UCSD-AML1 (cell line): ENCODE data around the gene CCDC81.
A peak's percentile ranks its signal among the peaks of the same experiment; 100 is the strongest.
"Not testable (repeated sequence)": the region's sequence is repeated elsewhere in the genome, so short reads cannot be mapped to it uniquely, and the experiment has no call there.

ENCODE experiments used
- DNase-seq: peaks from one replicate; lab custom pipeline; 2025; ENCODE audit not compliant: unreplicated experiment; lab: John Stamatoyannopoulos, UW

The CCDC81 gene

GRCh38 chr11:86386746-86387145, 12.1 kb downstream of the CCDC81 start:
- DNase-seq = no peak

DNA sequence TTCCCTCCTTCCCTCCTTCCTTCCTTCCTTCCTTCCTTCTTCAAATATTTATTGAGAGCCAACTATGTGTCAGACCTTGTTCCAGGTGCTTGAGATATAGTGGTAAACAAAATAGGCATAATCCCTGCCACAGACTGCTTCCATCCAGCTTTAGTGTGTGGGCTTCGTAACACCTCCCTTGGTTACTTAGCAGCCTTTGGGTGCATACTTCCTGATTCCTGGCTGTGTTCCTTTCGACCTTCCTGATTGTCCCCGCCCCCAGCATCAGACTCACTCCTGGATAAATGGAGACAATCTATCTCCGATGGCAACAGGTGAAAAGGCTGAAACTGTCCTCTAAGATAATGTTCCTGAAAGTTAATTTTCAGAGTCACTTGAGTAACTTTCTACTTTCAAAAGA, 13.5 kb downstream of the CCDC81 start:
- DNase-seq = no peak

DNA sequence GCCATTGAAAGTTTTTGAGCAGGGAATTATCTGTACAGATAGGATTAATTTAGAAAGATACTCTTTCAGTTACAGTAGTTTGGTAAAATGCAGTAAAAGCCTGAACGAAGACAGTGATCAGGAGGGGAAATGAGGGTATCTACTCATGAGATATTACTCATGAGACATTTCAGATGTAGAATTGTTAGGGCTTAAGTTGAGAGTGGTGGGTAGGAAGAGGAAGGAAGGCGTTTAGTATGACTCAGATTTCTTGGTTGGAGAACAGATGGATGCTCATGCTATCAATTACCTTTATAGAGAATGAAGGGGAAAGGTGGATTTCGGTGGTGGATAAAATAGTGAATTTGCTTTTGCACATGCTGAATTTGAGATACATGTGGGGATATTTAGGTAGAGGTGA, 15.8 kb downstream of the CCDC81 start:
- DNase-seq = no peak

- DNase-seq = peak; percentile 12
Observed at GRCh38 chr11:86395061-86395551, 20.4 kb downstream of the CCDC81 start.

DNA sequence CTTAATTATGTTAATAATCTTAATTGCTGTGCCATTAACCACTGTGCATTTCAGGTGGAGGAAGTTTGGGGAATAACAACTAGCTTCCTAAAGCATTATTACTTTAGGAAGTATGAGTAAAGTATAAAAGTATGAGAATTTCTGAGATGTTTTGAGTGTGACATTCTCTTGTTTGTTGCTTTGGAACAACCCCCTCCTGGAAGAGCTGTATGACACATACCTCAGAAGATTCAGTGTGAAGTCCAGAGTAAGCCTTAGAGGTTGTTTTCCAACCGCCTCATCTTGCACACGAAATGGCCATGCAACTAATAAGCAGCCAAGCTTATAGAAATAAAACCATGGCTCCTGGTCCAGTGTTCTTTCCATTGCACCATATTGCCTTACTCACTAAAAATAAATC, 21.7 kb downstream of the CCDC81 start:
- no peak for DNase-seq

GRCh38 chr11:86397351-86397750, 22.7 kb downstream of the CCDC81 start:
- DNase-seq = no peak

- no peak for DNase-seq
Observed at GRCh38 chr11:86398106-86398505, 23.4 kb downstream of the CCDC81 start.

GRCh38 chr11:86403458-86403857, 28.8 kb downstream of the CCDC81 start:
- no peak for DNase-seq

DNA sequence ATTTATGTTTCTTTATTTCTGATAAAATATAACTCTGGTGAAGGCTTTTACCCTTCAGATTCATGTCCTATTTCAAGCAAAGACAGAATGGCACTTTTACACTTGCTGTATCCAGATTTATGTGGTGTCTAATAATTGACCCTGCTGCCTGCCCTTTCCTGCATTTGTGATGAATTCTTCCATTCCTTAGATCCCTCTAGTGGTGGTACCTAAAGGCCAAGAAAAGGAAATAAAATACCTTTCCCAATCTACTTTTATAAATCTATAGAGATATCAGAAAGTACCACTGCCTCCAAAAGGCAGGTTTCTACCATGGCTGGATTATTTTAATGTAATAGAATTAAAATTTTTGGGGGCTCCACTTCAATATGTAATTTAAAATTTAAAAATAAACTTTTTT, 34.2 kb downstream of the CCDC81 start:
- no peak for DNase-seq

- no peak for DNase-seq
Observed at GRCh38 chr11:86414032-86414431, 39.3 kb downstream of the CCDC81 start.

DNA sequence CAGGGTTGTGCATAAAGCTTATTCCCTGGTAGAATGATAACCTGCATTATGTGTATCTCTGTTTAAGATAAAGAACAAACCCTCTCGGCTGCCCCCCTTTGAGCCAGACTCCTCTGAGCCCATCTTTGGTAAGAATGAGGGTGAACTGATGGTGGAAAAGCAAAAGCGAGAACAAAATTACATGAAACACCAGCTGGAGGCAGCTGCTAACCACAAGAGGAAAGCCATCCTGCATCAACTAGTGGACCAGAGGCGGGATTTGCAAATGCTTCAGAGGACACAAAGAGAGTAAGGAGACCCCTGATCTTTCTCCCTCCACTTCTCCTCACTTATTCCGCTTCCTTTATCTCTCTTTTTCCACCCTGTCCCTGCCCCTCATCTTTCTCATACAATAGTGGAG, 40.3 kb downstream of the CCDC81 start:
- DNase-seq = no peak

DNA sequence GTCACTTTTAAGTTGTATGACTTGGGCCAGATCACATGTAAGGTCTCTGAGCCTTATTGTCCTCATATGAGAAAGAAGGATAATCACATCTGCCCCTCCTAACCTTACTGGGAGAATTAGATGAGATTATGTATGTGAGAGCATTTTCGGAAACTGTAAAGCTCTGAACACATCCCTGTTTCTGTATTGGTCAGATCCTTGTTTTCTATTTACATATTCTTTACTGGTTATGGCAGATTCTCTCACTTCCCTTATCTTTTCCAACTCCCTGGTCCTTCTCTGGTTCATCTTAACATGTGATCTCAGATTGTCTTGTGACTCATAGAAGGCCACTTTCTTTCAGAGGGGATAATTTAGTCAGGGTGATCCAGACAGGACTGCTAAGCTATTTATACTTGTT, 41.8 kb downstream of the CCDC81 start:
- DNase-seq = no peak

- not testable (repeated sequence) for DNase-seq
Observed at GRCh38 chr11:86416951-86417350, 42.3 kb downstream of the CCDC81 start.

GRCh38 chr11:86418106-86418505, 43.4 kb downstream of the CCDC81 start:
- no peak for DNase-seq

DNA sequence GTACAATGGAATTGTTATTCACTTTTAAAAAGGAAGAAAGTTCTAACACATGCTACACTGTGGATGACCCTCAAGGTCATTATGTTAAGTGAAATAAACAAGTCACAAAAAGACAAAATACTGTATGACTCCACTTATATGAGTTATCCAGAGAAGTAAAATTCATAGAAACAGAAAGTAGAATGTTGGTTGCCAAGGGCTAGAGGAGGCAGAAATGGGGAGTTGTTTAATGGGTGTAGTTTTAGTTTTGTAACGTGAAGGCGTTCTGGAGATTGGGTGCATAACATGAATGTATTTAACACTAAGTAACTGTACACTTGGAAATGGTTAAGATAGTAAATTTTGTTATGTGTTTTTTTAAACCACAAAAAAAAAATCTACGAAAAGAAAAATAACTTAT, 43.8 kb downstream of the CCDC81 start:
- no peak for DNase-seq

- no peak for DNase-seq
Observed at GRCh38 chr11:86418917-86419316, 44.2 kb downstream of the CCDC81 start.

GRCh38 chr11:86421946-86422345, 47.3 kb downstream of the CCDC81 start:
- no peak for DNase-seq

DNA sequence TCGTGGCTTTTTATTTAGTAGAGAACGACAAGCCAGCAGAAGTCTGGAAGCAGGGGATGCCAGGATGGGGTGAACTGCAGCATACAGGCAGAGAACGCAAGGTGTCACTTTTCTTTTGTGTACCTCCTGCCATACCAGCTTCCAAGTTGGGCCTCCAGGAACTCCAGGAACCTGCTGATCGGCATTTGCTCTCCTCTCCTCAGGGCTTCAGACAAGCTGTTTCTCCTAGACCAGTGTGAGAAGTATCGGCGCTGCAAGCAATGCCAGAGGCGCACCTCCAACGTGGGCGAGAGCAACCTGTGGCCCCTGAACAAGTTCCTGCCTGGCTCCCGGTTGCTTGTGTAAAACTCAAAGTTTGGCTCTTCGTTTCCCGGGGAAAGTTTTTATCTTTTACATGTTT, 47.7 kb downstream of the CCDC81 start:
- DNase-seq = no peak

DNA sequence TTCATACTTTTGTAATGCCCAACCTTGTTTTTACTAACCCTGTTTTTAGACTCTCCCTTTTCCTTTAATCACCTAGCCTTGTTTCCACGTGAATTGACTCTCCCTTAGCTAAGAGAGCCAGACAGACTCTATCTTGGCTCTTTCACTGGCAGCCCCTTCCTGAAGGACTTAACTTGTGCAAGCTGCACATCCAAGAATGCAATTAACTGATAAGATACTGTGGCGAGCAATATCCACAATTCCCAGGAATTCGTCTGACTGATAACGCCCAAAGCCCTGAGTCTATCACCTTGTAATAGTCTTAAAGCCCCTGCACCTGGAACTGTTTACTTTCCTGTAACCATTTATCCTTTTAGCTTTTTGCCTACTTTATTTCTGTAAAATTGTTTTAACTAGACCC, 48.8 kb downstream of the CCDC81 start:
- DNase-seq = not testable (repeated sequence)

DNA sequence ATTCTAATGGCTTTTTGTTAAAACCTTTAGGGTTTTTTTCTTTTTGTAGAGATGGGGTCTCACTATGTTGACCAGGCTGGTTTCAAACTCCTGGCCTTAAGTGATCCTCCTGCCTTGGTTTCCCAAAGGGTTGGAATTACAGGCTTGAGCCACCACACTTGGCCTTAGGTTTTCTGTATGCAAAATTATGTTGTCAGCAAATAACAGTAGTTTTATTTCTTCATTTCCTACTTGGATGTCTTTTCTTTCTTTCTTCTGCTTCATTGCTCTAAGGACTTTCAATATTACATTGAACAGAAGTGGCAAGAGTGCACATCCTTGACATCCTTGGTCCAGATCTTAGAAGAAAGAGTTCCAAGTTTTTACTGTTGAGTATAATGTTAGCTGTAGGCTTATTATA, 52.8 kb downstream of the CCDC81 start:
- DNase-seq = no peak

DNA sequence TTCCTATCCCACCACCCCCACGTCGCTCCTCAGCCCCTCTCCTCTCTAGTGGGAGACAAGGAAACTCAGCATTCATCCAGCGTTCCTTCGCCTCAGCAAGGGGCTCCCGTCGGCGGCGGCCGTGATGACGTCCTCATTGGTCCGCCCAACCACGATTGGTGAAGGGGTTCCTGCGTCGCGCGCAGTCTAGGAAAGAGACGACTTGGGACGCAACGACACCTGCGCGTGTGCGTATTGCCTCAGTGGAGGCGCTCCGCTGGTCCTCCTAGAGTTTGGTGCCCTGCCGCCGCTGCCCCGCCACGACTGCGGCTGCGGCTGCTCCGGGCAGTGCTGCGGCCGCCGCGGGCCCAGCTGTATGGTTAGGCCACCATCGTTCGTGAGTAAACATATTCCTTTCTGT, 56.6 kb downstream of the CCDC81 start:
- no peak for DNase-seq

DNA sequence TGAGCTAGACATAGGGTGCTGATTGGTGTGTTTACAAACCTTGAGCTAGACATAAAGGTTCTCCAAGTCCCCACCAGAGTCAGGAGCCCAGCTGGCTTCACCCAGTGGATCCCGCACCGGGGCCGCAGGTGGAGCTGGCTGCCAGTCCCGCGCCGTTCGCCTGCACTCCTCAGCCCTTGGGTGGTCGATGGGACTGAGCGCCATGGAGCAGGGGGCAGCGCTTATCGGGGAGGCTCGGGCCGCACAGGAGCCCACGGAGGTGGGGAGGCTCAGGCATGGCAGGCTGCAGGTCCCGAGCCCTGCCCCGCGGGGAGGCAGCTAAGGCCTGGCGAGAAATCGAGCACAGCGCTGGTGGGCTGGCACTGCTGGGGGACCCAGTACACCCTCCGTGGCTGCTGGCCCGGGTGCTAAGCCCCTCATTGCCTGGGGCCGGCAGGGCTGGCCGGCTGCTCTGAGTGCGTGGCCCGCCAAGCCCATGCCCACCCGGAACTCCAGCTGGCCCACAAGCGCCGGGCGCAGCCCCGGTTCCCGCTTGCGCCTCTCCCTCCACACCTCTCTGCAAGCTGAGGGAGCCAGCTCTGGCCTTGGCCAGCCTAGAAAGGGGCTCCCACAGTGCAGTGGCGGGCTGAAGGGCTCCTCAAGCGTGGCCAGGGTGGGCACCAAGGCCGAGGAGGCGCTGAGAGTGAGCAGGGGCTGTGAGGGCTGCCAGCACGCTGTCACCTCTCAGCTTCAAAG, 58.8 kb downstream of the CCDC81 start:
- not testable (repeated sequence) for DNase-seq

- DNase-seq = no peak
Observed at GRCh38 chr11:86435711-86436110, 61.0 kb downstream of the CCDC81 start.
